Naive thymus-derived CD8-positive, alpha-beta T cell (primary cell): ENCODE results near the gene BLM. TPM values are rescaled to one million over a fixed set of nuclear protein-coding genes. Genes with fewer than 3 reads are reported as not detected.

ENCODE experiments used
- ATAC-seq, 2 donors: fragments of 150-1000 bp; cut with Tn5 transposase in 1 of 2; sonication (Bioruptor Pico), chemical (Tn5 transposase) in 1 of 2; 1 replicate in 1 of 2; 2 replicates in 1 of 2; pipeline ENCODE4 v1.10.0; 2021; ENCODE audit warnings: mild to moderate bottlenecking in 2 of 2, moderate library complexity in 2 of 2
- POLR2A ChIA-PET: fragments of 350-600 bp; sonication (Branson Sonifier 250); formaldehyde crosslinking; loops from one replicate; lab custom pipeline; 2021; ENCODE audit warnings: antibody characterized with exemption; lab: Charles Lee
- DNase-seq, 10 donors: peaks; one replicate each; pipeline versions ENCODE4 v3.0.0 to v3.0.0-alpha.2; 2020 to 2022
- H3K27ac Mint-ChIP-seq, 10 donors: one replicate each; pipeline ENCODE4 v1.8.0; 2020 to 2022; ENCODE audit warnings: mild to moderate bottlenecking in 10 of 10, mixed read lengths in 10 of 10, moderate library complexity in 4 of 10, inconsistent platforms in 1 of 10
- H3K27me3 Mint-ChIP-seq, 5 donors: one replicate each; pipeline ENCODE4 v1.8.0; 2021 to 2022; ENCODE audit warnings: mixed read lengths in 5 of 5
- H3K36me3 Mint-ChIP-seq, 3 donors: one replicate each; pipeline ENCODE4 v1.8.0; 2020 to 2022; ENCODE audit warnings: mixed read lengths in 3 of 3, mild to moderate bottlenecking in 2 of 3, inconsistent platforms in 1 of 3
- H3K4me1 Mint-ChIP-seq, 4 donors: one replicate each; pipeline ENCODE4 v1.8.0; 2021 to 2022; ENCODE audit warnings: mixed read lengths in 4 of 4
- H3K4me3 Mint-ChIP-seq, 10 donors: one replicate each; pipeline ENCODE4 v1.8.0; 2020 to 2022; ENCODE audit warnings: mild to moderate bottlenecking in 10 of 10, mixed read lengths in 10 of 10, moderate library complexity in 6 of 10, inconsistent platforms in 1 of 10
- H3K9me3 Mint-ChIP-seq, 9 donors: one replicate each; pipeline ENCODE4 v1.8.0; 2020 to 2022; ENCODE audit warnings: mixed read lengths in 9 of 9, mild to moderate bottlenecking in 3 of 9, inconsistent platforms in 1 of 9, moderate library complexity in 1 of 9
- polyA plus RNA-seq, 3 donors: library from polyadenylated mRNA; unstranded; fragments of 300-500 nt; fragmentation: Illumina TruSeq; gene quantifications; one replicate each; pipeline ENCODE4 v1.2.3, GENCODE V29; 2021
- total RNA-seq, 8 experiments: library from RNA in 2 of 8; stranded (reverse) in 2 of 8; gene quantifications; one replicate each; pipeline ENCODE4 v1.2.3 and lab custom pipeline; 2021 to 2026

BLM gene
- total and polyA plus RNA-seq, 5 experiments from 2014 or later: 2.6 to 7.1 (median 4.1) TPM

DNA sequence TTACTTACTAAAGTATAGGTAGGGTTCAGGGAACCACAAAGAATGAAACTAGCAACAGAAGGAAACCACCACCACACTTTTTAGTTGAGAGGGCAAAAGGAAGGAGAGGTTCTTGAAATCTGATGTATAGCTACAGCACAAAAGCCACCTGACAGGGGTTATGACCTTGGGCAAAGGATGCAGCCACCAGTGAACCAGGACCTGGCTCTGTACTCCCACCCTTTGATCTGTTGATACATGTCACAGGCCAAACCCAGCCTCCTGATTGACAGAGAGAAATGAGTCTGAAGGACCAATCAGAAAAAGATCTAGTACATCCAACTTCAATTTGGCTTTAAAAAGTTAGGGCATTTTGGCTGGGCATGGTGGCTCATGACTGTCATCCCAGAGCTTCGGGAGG lies 20.0 kb upstream of the BLM start:
- peaks cover 0 to 3% (median 0%) of the 10 kb centered on the region in 9 donors for H3K9me3 Mint-ChIP-seq
- POLR2A ChIA-PET: interaction anchor here (0.7 kb wide), 2 partner anchors 120 to 173 kb away, joined by 4 to 5 read pairs; no protein-coding TSS in a partner anchor
- ATAC-seq (no peak), DNase-seq (no peak)
- peaks cover 0 to 7% (median 3%) of the 10 kb centered on the region in 4 donors for H3K4me1 Mint-ChIP-seq
- H3K36me3 Mint-ChIP-seq: no peaks in the 10 kb centered on the region
- H3K4me3 Mint-ChIP-seq: no peak overlapping the region
- H3K27me3 Mint-ChIP-seq: no peaks in the 10 kb centered on the region
- H3K27ac Mint-ChIP-seq: no peak overlapping the region

DNA sequence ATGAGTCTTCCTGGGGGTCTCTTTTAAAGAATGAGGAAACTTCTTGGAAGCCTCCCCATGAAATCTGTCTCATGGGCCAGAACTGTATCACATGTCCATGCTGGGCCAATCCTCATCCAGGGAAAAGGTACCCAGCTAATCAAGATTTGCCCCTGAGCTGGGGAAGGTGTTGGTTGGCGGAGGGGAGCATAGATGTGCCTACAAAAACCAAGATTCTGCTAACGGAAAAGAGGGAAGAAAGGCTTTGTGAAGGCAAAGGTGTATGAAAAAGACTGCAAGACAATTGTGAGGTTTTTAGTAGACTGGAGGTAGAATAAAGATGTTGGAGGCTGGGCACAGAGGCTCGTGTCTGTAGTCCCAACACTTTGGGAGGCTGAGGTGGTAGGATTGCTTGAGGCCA lies 18.5 kb upstream of the BLM start:
- Mint-ChIP-seq H3K4me3 (no peak overlapping the region), H3K36me3 (peaks cover 0 to 11% (median 6%) of the 10 kb centered on the region in 3 donors), H3K4me1 (peaks cover 0 to 4% (median 3%) of the 10 kb centered on the region in 4 donors), H3K27me3 (no peaks in the 10 kb centered on the region), H3K27ac (peak overlapping the region in 1 of 10 donors; percentile 65), H3K9me3 (peaks cover 0 to 14% (median 3%) of the 10 kb centered on the region in 9 donors)
- POLR2A ChIA-PET: interaction anchor here (0.7 kb wide), 2 partner anchors 31 to 253 kb away, joined by 3 to 5 read pairs; no protein-coding TSS in a partner anchor
- ATAC-seq (no peak), DNase-seq (no peak)

DNA sequence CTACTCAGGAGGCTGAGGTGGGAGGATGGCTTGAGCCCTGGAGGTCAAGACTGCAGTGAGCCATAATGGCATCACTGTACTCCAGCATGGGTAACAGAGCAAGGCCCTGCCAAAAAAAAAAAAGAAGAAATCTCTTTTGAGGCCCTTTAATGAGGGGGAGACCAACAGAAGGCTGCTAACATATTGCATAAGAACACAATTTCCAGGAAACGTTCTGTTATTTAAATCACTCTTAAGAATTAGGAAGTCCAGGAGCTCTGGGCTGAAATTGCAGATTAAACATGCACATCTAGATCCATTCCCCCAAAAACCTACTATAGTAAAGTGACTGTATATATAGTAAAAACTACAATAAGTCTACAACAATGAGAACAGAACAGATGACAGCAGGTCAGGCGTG lies 16.1 kb upstream of the BLM start:
- no peak for DNase-seq
- Mint-ChIP-seq H3K4me1 (peaks cover 0 to 2% (median under 1%) of the 10 kb centered on the region in 4 donors), H3K27ac (peak overlapping the region in 1 of 10 donors; percentile 58), H3K27me3 (no peaks in the 10 kb centered on the region), H3K36me3 (peaks cover 0 to 14% (median 6%) of the 10 kb centered on the region in 3 donors), H3K4me3 (no peak overlapping the region), H3K9me3 (peaks cover 0 to 19% (median 3%) of the 10 kb centered on the region in 9 donors)
- no peak for ATAC-seq
- POLR2A ChIA-PET: no interaction called here

DNA sequence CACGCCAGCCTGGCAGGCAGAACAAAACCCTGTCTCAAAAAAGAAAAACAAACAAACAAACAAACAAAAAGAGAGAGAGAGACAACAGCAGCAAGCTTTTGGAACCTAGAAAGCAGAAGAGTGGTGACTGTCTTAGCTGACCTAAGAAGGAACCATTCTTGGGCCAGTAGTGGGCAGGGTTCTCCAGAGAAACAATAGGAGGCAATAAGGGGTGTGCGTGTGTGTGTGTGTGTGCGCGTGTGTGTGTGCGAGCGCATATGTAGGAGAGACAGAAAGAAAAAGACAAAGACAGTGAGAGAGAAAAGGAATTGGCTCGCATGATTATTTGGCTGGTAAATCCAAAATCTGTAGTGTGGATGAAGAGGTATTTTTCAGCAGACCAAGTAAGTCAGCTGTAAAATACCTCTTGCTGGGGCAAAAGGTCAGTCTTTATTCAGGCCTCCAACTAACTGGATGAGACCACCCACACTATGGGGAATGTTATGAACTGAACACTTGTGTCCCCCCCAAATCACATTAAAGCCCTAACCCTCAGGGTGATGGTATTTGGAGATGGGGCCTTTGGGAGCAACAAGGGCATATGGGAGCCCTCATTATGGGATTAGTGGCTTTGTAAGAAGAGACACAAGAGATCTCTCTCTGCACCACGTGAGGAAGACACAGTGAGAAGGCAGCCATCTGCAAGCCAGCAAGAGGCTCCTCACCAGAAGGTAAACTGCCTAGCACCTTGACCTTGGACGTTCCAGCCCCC lies 15.1 kb upstream of the BLM start:
- Mint-ChIP-seq H3K4me3 (no peak overlapping the region), H3K36me3 (peaks cover 0 to 14% (median 6%) of the 10 kb centered on the region in 3 donors), H3K9me3 (peaks cover 0 to 19% (median 3%) of the 10 kb centered on the region in 9 donors), H3K27ac (no peak overlapping the region), H3K4me1 (peaks cover 0 to 1% (median 0%) of the 10 kb centered on the region in 4 donors), H3K27me3 (no peaks in the 10 kb centered on the region)
- DNase-seq (no peak), ATAC-seq (no peak)
- POLR2A ChIA-PET: no interaction called here

DNA sequence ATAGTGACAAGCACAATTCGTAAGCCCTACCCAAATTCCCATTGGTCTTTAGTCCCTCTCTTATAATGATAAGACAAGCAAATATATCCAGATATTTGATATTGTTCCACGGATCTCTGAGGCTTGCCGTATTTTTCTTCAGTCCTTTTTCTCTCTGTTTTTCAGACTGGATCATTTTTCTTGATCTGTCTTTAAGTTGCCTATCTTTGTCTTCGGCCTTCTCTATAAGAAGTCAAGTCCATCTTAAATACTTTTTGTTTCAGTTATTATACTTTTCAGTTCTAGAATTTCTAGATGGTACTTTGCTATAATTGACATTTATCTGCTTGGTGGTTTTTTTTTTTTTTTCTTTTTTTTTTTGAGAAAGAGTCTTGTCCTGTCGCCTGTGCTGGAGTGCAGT lies 13.7 kb upstream of the BLM start:
- H3K27ac Mint-ChIP-seq: no peak overlapping the region
- ATAC-seq (no peak), DNase-seq (no peak)
- peaks cover 0 to 19% (median 3%) of the 10 kb centered on the region in 9 donors for H3K9me3 Mint-ChIP-seq
- H3K36me3 Mint-ChIP-seq: peaks cover 0 to 14% (median 6%) of the 10 kb centered on the region in 3 donors
- no peaks in the 10 kb centered on the region for H3K27me3 Mint-ChIP-seq
- POLR2A ChIA-PET: no interaction called here
- no peak overlapping the region for H3K4me3 Mint-ChIP-seq
- peaks cover 0 to 1% (median 0%) of the 10 kb centered on the region in 4 donors for H3K4me1 Mint-ChIP-seq

DNA sequence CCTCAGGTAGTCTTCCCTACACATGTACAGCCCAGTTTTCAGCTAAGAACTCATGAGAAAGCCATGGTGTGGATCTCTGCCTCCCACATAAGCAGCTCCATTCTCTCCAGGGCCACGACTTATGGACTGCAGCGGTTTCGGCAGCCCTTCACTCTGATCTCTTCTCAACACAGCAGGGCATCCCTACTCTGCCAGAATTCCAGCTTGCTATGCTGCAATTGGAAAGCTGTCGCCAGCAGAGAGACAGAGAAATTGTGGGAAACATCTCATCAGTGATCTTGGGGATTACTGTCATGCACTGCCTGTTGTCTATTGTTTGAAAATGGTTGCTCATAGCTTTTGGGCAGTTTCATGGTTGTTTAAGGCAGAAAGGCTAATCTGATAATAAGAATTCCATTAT lies 11.9 kb upstream of the BLM start:
- POLR2A ChIA-PET: no interaction called here
- DNase-seq (no peak), ATAC-seq (no peak)
- H3K27me3 Mint-ChIP-seq: no peaks in the 10 kb centered on the region
- H3K4me3 Mint-ChIP-seq: no peak overlapping the region
- peaks cover 0 to 19% (median 3%) of the 10 kb centered on the region in 9 donors for H3K9me3 Mint-ChIP-seq
- peaks cover 0 to 14% (median 6%) of the 10 kb centered on the region in 3 donors for H3K36me3 Mint-ChIP-seq
- peaks cover 0 to 1% (median 1%) of the 10 kb centered on the region in 4 donors for H3K4me1 Mint-ChIP-seq
- peak overlapping the region in 1 of 10 donors; percentile 45 for H3K27ac Mint-ChIP-seq

DNA sequence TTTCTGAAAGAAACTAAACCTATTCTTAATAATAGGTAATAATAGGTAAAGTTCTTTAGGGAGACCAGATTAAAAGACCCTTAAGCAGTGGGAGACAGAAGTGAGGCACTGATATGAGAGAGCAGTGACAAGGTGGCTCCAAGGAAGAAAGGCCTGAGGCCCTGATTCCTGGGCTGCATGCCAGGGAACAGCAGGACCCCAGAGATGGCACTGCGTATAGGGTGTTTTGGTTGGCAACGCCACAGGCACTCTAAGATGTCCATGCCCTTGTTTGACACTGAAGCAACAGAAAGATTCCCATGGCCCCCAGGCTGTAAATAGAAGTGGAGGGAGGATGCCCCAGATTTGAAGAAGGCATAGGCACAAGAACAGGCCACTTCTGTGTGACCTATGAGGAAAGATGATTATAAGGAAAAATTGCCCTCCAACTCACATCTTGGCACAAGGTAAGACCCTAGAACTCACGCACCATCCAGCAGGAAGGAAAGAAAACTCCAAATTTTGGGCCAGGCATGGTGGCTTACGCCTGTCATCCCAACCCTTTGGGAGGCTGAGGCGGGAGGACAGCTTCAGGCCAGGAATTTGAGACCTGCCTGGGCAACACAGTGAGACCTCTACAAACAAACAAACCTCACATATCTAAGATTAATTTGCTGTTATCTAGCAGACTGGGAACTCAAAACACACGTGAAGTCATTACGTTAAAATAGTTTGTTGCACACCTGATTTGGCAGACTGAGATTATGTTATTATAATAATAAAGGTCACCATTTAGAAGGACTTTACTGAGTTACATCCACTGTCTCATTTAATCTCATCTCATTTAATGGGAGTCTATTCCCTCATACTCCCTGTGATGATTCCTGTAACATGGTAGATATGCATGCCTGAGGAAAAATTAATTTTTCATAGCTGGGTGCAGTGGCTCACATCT lies 10.5 kb upstream of the BLM start:
- POLR2A ChIA-PET: no interaction called here
- DNase-seq (no peak), ATAC-seq (no peak)
- Mint-ChIP-seq H3K9me3 (peaks cover 0 to 19% (median 3%) of the 10 kb centered on the region in 9 donors), H3K4me3 (no peak overlapping the region), H3K27me3 (no peaks in the 10 kb centered on the region), H3K27ac (peak overlapping the region in 1 of 10 donors; percentile 49), H3K4me1 (peaks cover 11 to 16% (median 13%) of the 10 kb centered on the region in 4 donors), H3K36me3 (peaks cover 0 to 14% (median 6%) of the 10 kb centered on the region in 3 donors)

DNA sequence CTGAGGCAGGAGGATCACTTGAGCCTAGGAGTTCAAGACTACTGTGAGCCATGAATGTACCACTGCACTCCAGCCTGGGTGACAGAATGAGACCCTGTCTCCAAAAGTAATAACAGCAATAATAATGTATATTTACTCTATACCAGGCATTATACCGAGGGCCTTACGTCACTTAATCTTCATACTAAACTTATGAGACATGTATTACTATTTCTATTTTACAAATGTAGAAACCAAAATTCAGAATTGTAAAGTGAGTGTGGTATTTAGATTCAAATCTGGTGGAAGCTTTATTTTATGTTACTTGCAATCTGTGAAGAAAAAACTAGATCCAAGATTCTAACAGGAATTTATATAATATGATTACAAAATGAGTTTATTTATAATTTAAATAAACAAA lies 9.7 kb upstream of the BLM start:
- no peaks in the 10 kb centered on the region for H3K27me3 Mint-ChIP-seq
- POLR2A ChIA-PET: no interaction called here
- peaks cover 0 to 14% (median 3%) of the 10 kb centered on the region in 9 donors for H3K9me3 Mint-ChIP-seq
- no peak for DNase-seq
- peaks cover 11 to 20% (median 17%) of the 10 kb centered on the region in 4 donors for H3K4me1 Mint-ChIP-seq
- peaks cover 0 to 13% (median 6%) of the 10 kb centered on the region in 3 donors for H3K36me3 Mint-ChIP-seq
- peak overlapping the region in 1 of 10 donors; percentile 49 for H3K27ac Mint-ChIP-seq
- no peak overlapping the region for H3K4me3 Mint-ChIP-seq
- ATAC-seq: no peak

DNA sequence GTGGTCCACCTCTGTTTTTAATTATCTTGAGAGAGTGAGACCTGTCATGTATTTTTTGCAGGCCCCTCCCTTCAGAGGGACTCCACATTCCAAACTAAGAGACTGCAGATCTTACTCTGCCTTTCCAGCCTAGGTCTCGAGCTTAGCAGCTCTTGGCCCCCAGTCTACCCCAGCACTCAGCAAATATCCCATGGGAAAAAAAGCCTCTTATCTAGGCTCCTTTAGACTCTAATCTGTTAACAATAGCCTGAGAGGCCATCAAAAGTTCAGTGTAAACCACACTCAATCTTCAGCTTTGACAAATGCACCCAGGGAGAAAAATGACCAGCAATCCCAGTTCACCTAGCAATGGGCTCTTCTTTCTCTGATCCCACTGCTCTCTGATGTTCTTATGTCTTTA lies 8.6 kb upstream of the BLM start:
- Mint-ChIP-seq H3K36me3 (peaks cover 0 to 4% (median 0%) of the 10 kb centered on the region in 3 donors), H3K4me1 (peaks cover 11 to 20% (median 17%) of the 10 kb centered on the region in 4 donors), H3K4me3 (no peak overlapping the region), H3K9me3 (peaks cover 0 to 6% (median 0%) of the 10 kb centered on the region in 9 donors), H3K27ac (no peak overlapping the region), H3K27me3 (no peaks in the 10 kb centered on the region)
- POLR2A ChIA-PET: no interaction called here
- ATAC-seq (no peak), DNase-seq (no peak)

DNA sequence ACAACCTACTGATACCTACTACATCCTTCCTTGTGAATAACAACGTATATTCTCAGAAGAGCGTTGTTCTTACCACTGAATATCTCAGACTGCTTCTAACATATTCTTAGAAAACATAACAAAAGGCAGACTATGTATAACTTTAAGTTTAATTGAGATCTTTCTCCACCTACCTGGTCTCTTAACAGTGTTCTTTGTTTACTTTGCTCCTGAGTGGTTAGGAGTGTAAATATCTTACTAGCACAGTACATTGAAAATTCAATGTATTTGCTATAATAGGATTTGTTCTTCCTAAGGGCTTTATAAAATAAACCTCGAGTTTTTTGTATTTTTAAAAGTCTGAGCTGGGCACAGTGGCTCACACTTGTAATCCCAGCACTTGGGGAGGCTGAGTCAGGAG lies 7.9 kb upstream of the BLM start:
- Mint-ChIP-seq H3K27me3 (no peaks in the 10 kb centered on the region), H3K36me3 (peaks cover 0 to 2% (median 0%) of the 10 kb centered on the region in 3 donors), H3K4me1 (peaks cover 11 to 20% (median 17%) of the 10 kb centered on the region in 4 donors), H3K27ac (no peak overlapping the region), H3K9me3 (peaks cover 0 to 5% (median 0%) of the 10 kb centered on the region in 9 donors), H3K4me3 (no peak overlapping the region)
- no peak for DNase-seq
- POLR2A ChIA-PET: no interaction called here
- no peak for ATAC-seq

DNA sequence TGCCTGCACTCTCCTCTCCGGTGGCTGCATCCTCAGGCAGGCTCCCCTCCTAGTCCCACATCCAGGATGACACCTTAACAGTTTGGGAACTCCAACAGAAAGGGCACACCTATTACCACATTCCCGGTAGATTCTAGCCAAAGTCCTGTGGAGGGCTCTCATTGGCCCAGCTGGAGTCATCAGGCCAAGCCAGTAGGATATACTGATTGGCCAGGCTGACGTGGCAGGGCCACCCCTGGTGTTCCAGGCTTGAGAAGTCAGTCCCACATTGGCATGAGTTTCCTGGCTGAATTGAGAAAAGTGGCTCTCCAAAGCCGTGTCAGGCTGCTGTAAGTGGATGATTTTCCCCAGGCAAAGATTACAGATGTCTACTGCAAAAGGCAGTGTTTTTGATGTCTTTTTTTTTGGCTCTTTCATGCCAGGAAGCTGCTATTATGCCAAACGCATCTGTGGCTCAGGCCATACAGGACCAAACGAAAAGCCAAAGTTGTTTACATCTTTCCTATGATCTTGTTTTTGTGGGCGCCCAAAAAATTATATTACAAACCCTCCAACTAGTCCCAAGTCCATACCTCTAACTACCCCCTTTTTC lies 6.6 kb upstream of the BLM start:
- Mint-ChIP-seq H3K36me3 (no peaks in the 10 kb centered on the region), H3K27ac (peak overlapping the region in 3 of 10 donors; percentile 40 to 48 (median 41)), H3K27me3 (no peaks in the 10 kb centered on the region), H3K4me3 (peak overlapping the region in 1 of 10 donors; percentile 13), H3K9me3 (no peaks in the 10 kb centered on the region), H3K4me1 (peaks cover 11 to 20% (median 17%) of the 10 kb centered on the region in 4 donors)
- POLR2A ChIA-PET: interaction anchor here (0.5 to 1.2 kb wide), 2 partner anchors 172 to 189 kb away, joined by 3 to 6 read pairs; no protein-coding TSS in a partner anchor
- DNase-seq (no peak), ATAC-seq (peak in 1 of 2 donors; percentile 29)

DNA sequence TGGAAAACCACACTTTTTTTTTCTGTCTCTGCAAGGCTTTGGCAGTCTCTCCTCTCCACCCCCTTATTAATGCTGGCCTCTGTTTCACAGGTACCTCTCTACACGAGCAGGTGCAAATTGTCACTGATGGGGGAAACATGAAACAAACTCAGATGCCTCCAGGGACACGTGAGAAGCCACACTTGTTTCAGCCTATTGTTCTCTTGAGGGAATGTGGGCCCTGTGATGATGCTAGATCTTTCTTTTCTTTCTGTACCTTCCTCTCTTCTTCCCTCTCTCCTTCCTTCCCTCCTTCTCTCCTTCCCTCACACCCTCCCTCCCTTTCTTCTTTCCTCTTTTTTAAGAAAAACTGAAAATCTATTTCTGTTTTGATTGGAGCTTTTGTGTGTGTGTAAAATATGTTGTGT lies 5.7 kb upstream of the BLM start:
- Mint-ChIP-seq H3K9me3 (no peaks in the 10 kb centered on the region), H3K27ac (peak overlapping the region in 1 of 10 donors; percentile 3), H3K27me3 (no peaks in the 10 kb centered on the region), H3K4me3 (peak overlapping the region in 1 of 10 donors; percentile 8), H3K36me3 (no peaks in the 10 kb centered on the region), H3K4me1 (peaks cover 12 to 28% (median 25%) of the 10 kb centered on the region in 4 donors)
- POLR2A ChIA-PET: interaction anchor here (0.7 to 1.2 kb wide), 2 partner anchors 173 to 214 kb away, joined by 3 to 4 read pairs; no protein-coding TSS in a partner anchor
- ATAC-seq (no peak), DNase-seq (no peak)
